ENCODE measurements around the gene VPS37C.
"Not testable (repeated sequence)": the region's sequence is repeated elsewhere in the genome, so short reads cannot be mapped to it uniquely, and the experiment has no call there.

Gene VPS37C

DNA sequence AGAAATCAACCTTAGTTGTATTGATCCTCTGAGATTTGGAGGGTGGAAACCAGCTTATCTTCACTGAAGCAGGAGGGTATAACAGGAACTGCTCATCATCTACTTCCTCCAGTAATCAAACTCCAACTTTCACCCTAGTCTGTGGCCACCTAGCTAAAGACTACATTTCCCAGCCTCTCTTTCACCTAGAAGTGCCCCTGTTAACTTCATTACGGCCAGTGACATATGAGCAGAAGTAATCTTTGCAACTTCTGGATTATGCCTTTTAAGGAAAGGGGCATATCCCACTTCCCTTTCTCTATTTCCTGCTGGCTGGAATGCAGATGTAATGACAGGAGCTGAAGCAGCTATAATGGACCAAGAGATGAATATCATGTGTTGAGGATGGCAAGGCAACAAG is 7.6 kb upstream of the VPS37C start:
- Histone ChIP-seq H3K27ac (ENCODE audit: low read length) (no peak overlapping the region), H3K27me3 (ENCODE audit: low read depth, low read length) (peaks cover 6% of the 10 kb centered on the region; the same call in 1 of the 2 replicates), H3K9me3 (ENCODE audit: insufficient read depth, low read length) (peaks cover 5% of the 10 kb centered on the region), H3K4me1 (ENCODE audit: low read length) (peaks cover 10% of the 10 kb centered on the region), H2AFZ (ENCODE audit: low read depth, low read length) (no peak overlapping the region), H3K4me2 (ENCODE audit: low read length) (no peak overlapping the region), H3K9ac (ENCODE audit: low read length) (no peak overlapping the region), H3K79me2 (ENCODE audit: low read length) (no peaks in the 10 kb centered on the region), H3K36me3 (replicated peaks; ENCODE audit: low read depth, low read length) (no peaks in the 10 kb centered on the region), H4K20me1 (ENCODE audit: insufficient read depth, low read length) (no peaks in the 10 kb centered on the region), H3K4me3 (ENCODE audit: low read length) (no peak overlapping the region)
- TF ChIP-seq, protein P1, sequence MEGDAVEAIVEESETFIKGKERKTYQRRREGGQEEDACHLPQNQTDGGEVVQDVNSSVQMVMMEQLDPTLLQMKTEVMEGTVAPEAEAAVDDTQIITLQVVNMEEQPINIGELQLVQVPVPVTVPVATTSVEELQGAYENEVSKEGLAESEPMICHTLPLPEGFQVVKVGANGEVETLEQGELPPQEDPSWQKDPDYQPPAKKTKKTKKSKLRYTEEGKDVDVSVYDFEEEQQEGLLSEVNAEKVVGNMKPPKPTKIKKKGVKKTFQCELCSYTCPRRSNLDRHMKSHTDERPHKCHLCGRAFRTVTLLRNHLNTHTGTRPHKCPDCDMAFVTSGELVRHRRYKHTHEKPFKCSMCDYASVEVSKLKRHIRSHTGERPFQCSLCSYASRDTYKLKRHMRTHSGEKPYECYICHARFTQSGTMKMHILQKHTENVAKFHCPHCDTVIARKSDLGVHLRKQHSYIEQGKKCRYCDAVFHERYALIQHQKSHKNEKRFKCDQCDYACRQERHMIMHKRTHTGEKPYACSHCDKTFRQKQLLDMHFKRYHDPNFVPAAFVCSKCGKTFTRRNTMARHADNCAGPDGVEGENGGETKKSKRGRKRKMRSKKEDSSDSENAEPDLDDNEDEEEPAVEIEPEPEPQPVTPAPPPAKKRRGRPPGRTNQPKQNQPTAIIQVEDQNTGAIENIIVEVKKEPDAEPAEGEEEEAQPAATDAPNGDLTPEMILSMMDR (IDR thresholded peaks at IDR 0.05; ENCODE audit: low read depth, low read length), result no peak
- no peak for TF ChIP-seq EZH2phosphoT487 (IDR thresholded peaks at IDR 0.05; ENCODE audit: low read depth)

DNA sequence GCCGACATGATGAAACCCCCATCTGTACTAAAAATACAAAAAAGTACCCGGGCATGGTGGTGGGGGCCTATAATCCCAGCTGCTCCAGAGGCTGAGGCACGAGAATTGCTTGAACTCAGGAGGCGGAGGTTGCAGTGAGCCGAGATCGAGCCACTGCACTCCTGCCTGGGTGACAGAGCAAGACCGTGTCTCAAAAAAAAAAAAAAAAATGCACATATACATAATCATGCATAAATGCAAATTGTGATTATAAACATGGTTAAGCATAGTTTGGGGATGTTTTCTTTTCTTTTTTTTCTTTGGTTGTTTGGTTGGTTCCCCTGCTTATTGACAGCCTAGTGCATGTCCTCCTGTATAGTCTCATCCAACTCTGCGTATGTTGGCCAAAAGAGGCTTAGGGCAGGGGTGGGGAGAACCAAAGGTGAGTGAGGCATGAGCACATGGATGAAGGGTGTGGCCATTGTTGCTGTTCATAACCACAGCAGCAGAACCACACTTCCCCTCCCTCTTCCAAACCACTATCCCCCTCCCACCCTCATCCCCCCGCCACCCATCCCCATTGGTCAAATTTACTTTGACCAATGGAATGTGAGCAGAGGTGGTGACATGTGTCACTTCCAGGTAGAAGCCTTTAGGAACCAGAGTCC is 6.9 kb upstream of the VPS37C start:
- Histone ChIP-seq H3K9ac (ENCODE audit: low read length) (no peak overlapping the region), H4K20me1 (ENCODE audit: insufficient read depth, low read length) (no peaks in the 10 kb centered on the region), H3K4me2 (ENCODE audit: low read length) (no peak overlapping the region), H3K9me3 (ENCODE audit: insufficient read depth, low read length) (peaks cover 5% of the 10 kb centered on the region), H3K36me3 (replicated peaks; ENCODE audit: low read depth, low read length) (no peaks in the 10 kb centered on the region), H3K79me2 (ENCODE audit: low read length) (no peaks in the 10 kb centered on the region), H2AFZ (ENCODE audit: low read depth, low read length) (no peak overlapping the region), H3K27ac (ENCODE audit: low read length) (no peak overlapping the region), H3K4me3 (ENCODE audit: low read length) (no peak overlapping the region), H3K4me1 (ENCODE audit: low read length) (peaks cover 10% of the 10 kb centered on the region), H3K27me3 (ENCODE audit: low read depth, low read length) (peaks cover 4% of the 10 kb centered on the region; the same call in 1 of the 2 replicates)
- TF ChIP-seq, protein P1 (IDR thresholded peaks at IDR 0.05; ENCODE audit: low read depth, low read length), result no peak
- no peak for TF ChIP-seq EZH2phosphoT487 (IDR thresholded peaks at IDR 0.05; ENCODE audit: low read depth)

DNA sequence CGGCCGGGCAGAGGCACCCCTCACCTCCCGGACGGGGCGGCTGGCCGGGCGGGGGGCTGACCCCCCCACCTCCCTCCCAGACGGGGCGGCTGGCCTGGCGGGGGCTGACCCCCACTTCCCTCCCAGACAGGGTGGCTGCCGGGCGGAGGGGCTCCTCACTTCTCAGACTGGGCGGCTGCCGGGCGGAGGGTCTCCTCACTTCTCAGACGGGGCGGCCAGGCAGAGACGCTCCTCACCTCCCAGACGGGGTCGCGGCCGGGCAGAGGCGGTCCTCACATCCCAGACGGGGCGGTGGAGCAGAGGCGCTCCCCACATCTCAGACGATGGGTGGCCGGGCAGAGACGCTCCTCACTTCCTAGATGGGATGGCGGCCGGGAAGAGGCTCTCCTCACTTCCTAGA is 5.1 kb upstream of the VPS37C start:
- not testable (repeated sequence) for H3K4me2 ChIP-seq (ENCODE audit: low read length); H3K36me3 ChIP-seq (replicated peaks; ENCODE audit: low read depth, low read length); H4K20me1 ChIP-seq (ENCODE audit: insufficient read depth, low read length); H2AFZ ChIP-seq (ENCODE audit: low read depth, low read length); H3K79me2 ChIP-seq (ENCODE audit: low read length); H3K27ac ChIP-seq (ENCODE audit: low read length); H3K27me3 ChIP-seq (ENCODE audit: low read depth, low read length); H3K4me3 ChIP-seq (ENCODE audit: low read length); H3K9me3 ChIP-seq (ENCODE audit: insufficient read depth, low read length); H3K9ac ChIP-seq (ENCODE audit: low read length)
- H3K4me1 ChIP-seq (ENCODE audit: low read length), result peaks cover 15% of the 10 kb centered on the region

DNA sequence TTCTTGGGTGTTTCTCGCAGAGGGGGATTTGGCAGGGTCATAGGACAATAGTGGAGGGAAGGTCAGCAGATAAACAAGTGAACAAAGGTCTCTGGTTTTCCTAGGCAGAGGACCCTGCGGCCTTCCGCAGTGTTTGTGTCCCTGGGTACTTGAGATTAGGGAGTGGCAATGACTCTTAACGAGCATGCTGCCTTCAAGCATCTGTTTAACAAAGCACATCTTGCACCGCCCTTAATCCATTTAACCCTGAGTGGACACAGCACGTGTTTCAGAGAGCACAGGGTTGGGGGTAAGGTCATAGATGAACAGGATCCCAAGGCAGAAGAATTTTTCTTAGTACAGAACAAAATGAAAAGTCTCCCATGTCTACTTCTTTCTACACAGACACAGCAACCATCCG is 4.6 kb upstream of the VPS37C start:
- H3K27me3 ChIP-seq (ENCODE audit: low read depth, low read length); H3K36me3 ChIP-seq (replicated peaks; ENCODE audit: low read depth, low read length); H3K4me2 ChIP-seq (ENCODE audit: low read length); H3K9me3 ChIP-seq (ENCODE audit: insufficient read depth, low read length); H3K79me2 ChIP-seq (ENCODE audit: low read length); H2AFZ ChIP-seq (ENCODE audit: low read depth, low read length); H4K20me1 ChIP-seq (ENCODE audit: insufficient read depth, low read length); H3K4me3 ChIP-seq (ENCODE audit: low read length); H3K27ac ChIP-seq (ENCODE audit: low read length); H3K9ac ChIP-seq (ENCODE audit: low read length): not testable (repeated sequence)
- peaks cover 15% of the 10 kb centered on the region for H3K4me1 ChIP-seq (ENCODE audit: low read length)

DNA sequence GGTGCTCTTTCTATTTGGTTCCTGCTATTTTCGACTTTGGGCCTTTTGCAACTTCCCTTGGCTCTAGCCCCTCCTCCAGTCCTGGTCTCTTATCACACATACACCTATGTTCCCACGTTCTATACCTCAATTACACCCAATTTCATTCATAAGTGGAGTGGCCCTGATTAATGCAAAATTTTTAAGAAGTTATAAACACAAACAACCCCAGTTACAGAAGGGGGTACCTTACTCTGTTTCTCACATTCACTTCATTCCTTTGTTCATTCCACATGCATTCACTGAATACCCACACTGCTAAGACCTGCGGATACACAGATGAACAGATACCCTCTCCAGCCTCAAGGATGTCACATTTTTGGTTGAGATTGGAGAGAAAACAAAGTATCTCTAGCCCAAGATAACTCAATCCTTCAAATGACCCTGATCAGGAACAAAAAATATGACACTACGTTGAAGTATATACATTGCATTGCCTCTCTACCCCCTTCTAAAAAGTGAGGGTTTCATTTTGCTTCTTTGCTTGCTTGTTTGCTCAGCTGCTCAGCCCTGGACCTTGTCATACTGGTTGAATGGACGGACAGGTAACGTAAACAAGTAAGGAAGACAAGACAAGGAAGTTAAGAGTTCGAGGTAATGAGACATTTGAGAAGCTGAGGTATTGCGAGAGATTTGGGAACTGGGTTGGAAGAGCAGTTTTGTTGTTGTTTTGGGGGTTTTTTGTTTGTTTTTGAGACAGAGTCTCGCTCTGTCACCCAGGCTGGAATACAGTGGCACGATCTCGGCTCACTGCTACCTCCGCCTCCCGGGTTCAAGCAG is 3.6 kb upstream of the VPS37C start:
- no peak for TF ChIP-seq EZH2phosphoT487 (IDR thresholded peaks at IDR 0.05; ENCODE audit: low read depth)
- TF ChIP-seq, protein P1 (IDR thresholded peaks at IDR 0.05; ENCODE audit: low read depth, low read length), result no peak
- no peak overlapping the region for H3K9ac ChIP-seq (ENCODE audit: low read length)

More for the DNA sequence above, 3.6 kb upstream of the VPS37C start:
- H3K9me3 ChIP-seq (ENCODE audit: insufficient read depth, low read length), result peaks cover 5% of the 10 kb centered on the region
- H3K27me3 ChIP-seq (ENCODE audit: low read depth, low read length), result peaks cover 4% of the 10 kb centered on the region; the same call in 1 of the 2 replicates
- peaks cover 11% of the 10 kb centered on the region for H3K79me2 ChIP-seq (ENCODE audit: low read length)
- no peak overlapping the region for H3K4me2 ChIP-seq (ENCODE audit: low read length)
- peaks cover 24% of the 10 kb centered on the region for H3K4me1 ChIP-seq (ENCODE audit: low read length)
- no peaks in the 10 kb centered on the region for H4K20me1 ChIP-seq (ENCODE audit: insufficient read depth, low read length)
- no peak overlapping the region for H3K4me3 ChIP-seq (ENCODE audit: low read length)
- no peak overlapping the region for H2AFZ ChIP-seq (ENCODE audit: low read depth, low read length)
- no peaks in the 10 kb centered on the region for H3K36me3 ChIP-seq (replicated peaks; ENCODE audit: low read depth, low read length)
- H3K27ac ChIP-seq (ENCODE audit: low read length), result no peak overlapping the region

Data from OCI-LY3 (cell line).